IPS DF 6.9 (cell line): ENCODE measurements around the gene GLP1R.

Experiments used
- DNase-seq: peaks from one replicate; pipeline ENCODE4 v3.0.0-alpha.2; 2013; ENCODE audit warnings: low read depth, low spot score
- H3K27ac ChIP-seq: one replicate; pipeline ENCODE4 v1.5.1; 2013; ENCODE audit warnings: low read length, control low read depth
- H3K27me3 ChIP-seq: 2 replicates; pipeline ENCODE4 v1.6.1; 2013; ENCODE audit warnings: mild to moderate bottlenecking, low read length; ENCODE audit not compliant: control insufficient read depth, insufficient read depth
- H3K36me3 ChIP-seq: 2 replicates; pipeline ENCODE4 v1.6.1; 2013; ENCODE audit warnings: low read length; ENCODE audit not compliant: control insufficient read depth, insufficient read depth
- H3K4me1 ChIP-seq: 2 replicates; pipeline ENCODE4 v1.6.1; 2013; ENCODE audit warnings: low read length; ENCODE audit not compliant: control insufficient read depth, insufficient read depth
- H3K4me3 ChIP-seq: 2 replicates; pipeline ENCODE4 v1.5.1; 2013; ENCODE audit warnings: mild to moderate bottlenecking, low read length
- H3K9me3 ChIP-seq: 2 replicates; pipeline ENCODE4 v1.6.1; 2013; ENCODE audit warnings: low read length, inconsistent platforms; ENCODE audit not compliant: control insufficient read depth, insufficient read depth
- WGBS: extraction: QIAGEN DNeasy Blood & Tissue Kit; methylation state at CpG from one replicate; pipeline ENCODE4 v1.1.7; 2013; ENCODE audit warnings: mixed read lengths, missing lambda C conversion rate; ENCODE audit not compliant: insufficient read length, insufficient coverage; 5-methylcytosine and 5-hydroxymethylcytosine counted together

Gene GLP1R

DNA sequence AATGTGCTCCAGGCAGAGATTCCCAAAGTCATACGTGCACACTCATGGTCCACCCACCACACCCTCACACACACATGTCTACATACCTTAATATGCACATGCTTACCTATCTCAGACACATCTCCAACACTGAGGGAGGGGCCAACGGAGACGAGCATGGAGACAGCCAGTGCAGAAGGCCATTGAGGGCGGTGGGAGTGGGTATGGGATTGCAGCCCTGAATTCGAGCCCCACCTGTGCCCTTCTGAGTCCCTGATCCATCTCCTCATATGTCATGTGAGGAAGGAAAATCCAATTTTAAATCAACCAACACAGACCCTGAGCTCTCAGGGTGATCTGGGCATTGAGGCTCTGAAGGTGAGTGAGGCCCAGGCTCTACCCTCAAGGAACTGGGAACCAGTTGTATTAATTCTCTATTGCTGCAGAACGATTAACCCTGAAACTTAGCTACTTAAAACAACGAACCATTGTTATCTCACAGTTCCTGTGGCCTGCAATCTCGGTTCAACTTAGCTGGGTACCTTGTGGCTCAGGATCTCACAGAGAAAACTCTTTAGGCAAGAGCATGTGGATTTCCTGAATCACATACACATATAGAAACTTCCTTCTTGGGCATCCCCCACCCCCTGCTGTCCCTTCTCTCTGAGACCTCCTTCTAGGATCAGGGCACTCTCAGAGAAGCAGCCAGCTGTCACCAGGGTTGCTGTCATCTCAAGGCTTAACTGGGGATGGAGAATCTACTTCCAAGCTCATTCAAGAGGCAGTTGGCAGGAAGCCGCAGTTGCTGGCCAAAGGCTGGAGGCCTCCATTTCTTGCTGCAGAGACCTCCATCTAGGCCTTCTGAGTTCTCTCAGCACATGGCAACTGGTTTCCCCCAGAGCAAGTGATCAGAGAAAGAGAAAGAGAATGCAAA lies 28.3 kb downstream of the GLP1R start:
- Histone ChIP-seq H3K27me3 (no peaks in the 10 kb centered on the region), H3K4me3 (no peak overlapping the region), H3K9me3 (no peaks in the 10 kb centered on the region), H3K27ac (no peak overlapping the region), H3K4me1 (peaks cover 3% of the 10 kb centered on the region), H3K36me3 (no peaks in the 10 kb centered on the region)
- WGBS: no CpG with 5 or more reads among the region's 9 CpGs
- no peak for DNase-seq

DNA sequence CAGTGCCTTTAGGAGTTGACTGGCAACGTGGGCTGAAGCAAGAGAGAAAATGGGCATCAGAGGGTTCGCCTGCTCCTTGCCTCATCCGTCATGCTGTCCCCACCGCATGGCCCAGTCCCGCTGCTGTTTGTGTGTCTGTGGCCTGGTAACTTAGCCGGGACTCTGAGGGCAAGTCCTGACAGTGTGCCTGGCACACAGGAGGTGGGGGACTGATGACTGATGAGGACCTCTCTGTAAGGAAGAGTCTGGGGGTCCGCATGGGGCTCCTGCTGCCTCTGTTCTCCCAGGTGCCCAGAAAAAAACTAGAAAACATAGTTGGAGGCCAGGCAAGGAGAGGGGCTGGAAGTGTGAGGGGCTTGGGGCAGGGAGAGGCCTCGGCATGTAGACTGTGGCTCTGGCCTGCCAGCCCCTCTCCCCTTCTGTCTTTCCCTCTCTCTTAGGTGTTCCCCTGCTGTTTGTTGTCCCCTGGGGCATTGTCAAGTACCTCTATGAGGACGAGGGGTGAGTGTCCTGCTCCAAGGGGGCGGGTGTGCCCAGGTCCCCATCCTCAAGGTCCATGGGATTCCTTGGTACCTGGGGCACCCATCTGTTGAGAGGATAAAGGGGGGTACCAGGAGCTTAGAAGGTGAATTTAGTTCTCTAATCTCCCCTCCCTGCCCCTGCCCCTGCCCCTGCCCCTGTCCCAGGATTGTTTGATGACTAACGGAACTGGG lies 29.5 kb downstream of the GLP1R start:
- DNase-seq: no peak
- Histone ChIP-seq H3K4me1 (peaks cover 1% of the 10 kb centered on the region; the same call in 1 of the 2 replicates), H3K4me3 (no peak overlapping the region), H3K27ac (no peak overlapping the region), H3K9me3 (no peaks in the 10 kb centered on the region), H3K27me3 (no peaks in the 10 kb centered on the region), H3K36me3 (no peaks in the 10 kb centered on the region)
- WGBS: no CpG with 5 or more reads among the region's 11 CpGs

DNA sequence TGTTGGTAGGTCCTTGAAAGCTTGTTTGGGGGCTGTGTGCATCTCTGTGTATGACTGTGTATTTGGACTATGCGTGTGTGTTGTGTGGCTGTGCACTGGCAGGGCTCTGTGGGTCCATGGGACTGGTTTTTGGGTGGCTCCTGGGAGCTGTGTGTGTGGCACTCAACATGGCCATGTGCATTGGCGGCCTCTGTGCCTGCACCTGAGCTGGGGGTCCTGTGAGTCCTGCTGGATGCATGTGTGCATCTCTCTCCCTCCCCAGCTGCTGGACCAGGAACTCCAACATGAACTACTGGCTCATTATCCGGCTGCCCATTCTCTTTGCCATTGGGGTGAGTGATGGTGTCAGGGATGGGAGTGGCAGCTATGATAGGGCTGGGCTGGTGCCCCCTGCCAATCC lies 30.1 kb downstream of the GLP1R start:
- Histone ChIP-seq H3K4me1 (peaks cover 1% of the 10 kb centered on the region; the same call in 1 of the 2 replicates), H3K9me3 (no peaks in the 10 kb centered on the region), H3K27ac (no peak overlapping the region), H3K4me3 (no peak overlapping the region), H3K27me3 (no peaks in the 10 kb centered on the region), H3K36me3 (no peaks in the 10 kb centered on the region)
- no CpG with 5 or more reads among the region's 3 CpGs for WGBS
- no peak for DNase-seq

DNA sequence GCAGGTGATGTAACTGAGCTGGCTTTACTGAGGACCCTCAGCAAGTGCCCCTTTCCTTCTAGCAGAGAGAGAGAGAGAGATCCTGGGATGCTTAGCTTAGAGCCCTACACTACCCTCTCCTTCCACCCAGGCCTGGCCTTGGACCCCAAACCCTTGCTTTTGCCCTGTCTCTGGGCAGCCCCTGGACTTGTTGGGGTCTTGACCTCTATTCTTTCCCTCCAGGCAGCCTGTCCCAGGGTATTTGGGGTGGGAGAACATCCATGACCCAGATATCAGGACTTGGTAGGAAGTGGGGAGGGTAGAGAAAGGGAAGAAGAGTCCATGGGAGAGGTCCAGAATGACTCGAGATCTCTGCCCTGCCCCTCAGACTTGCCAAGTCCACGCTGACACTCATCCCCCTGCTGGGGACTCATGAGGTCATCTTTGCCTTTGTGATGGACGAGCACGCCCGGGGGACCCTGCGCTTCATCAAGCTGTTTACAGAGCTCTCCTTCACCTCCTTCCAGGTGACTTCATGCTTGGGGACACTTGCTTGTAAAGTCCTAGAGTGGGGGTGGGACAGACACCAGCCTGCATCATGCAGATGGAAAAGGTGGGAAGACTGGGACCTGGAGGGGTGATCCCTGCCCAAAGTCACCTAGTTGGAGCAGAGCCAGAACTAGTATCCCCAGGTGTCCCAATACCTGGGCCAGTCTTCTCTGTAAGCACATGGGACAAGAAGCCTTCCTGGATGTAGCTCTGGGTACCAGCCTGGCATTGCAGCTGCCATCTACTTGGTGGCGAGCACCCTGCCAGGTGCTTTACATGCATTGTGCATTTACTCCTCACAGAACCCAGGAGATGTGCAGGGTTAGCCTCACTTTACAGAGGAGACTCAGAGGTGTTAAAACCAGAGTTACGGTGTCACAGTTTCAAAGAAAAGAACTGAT lies 30.9 kb downstream of the GLP1R start:
- no peak for DNase-seq
- H3K27me3 ChIP-seq: no peaks in the 10 kb centered on the region
- WGBS: no CpG with 5 or more reads among the region's 8 CpGs
- no peaks in the 10 kb centered on the region for H3K4me1 ChIP-seq
- H3K9me3 ChIP-seq: no peaks in the 10 kb centered on the region
- H3K4me3 ChIP-seq: no peak overlapping the region
- H3K36me3 ChIP-seq: no peaks in the 10 kb centered on the region
- H3K27ac ChIP-seq: no peak overlapping the region

DNA sequence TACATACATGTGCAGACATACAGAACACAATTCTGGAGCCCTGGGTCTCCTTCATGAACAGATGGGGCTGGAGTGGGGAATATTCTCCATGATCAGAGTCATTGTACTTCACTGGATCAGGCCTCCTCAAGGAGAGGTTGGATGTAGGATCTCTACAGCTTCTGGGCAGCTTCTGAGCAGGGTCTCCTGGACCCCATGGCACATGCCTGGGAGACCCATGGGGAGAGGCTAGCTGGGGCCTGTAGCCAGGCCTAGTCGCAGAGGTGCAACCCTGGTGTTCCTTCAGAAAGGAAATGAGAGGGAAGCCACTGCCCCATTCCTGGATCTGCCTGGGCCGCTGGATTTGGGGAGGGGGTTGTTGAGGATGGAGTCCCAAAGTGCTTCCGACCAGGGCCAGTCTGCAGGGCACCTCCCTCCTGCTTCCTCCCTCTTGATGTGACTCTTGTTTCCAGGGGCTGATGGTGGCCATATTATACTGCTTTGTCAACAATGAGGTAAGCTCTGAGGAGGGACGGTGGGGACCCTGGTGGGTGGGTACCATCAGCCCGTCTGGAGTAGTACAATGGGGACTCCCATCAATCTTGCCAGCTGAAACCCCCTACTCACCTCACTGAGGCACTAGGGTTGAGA lies 31.8 kb downstream of the GLP1R start:
- no peak for DNase-seq
- WGBS: no CpG with 5 or more reads among the region's 5 CpGs
- peaks cover 2% of the 10 kb centered on the region; the same call in 1 of the 2 replicates for H3K4me1 ChIP-seq
- H3K4me3 ChIP-seq: no peak overlapping the region
- no peak overlapping the region for H3K27ac ChIP-seq
- no peaks in the 10 kb centered on the region for H3K27me3 ChIP-seq
- H3K36me3 ChIP-seq: no peaks in the 10 kb centered on the region
- H3K9me3 ChIP-seq: no peaks in the 10 kb centered on the region

DNA sequence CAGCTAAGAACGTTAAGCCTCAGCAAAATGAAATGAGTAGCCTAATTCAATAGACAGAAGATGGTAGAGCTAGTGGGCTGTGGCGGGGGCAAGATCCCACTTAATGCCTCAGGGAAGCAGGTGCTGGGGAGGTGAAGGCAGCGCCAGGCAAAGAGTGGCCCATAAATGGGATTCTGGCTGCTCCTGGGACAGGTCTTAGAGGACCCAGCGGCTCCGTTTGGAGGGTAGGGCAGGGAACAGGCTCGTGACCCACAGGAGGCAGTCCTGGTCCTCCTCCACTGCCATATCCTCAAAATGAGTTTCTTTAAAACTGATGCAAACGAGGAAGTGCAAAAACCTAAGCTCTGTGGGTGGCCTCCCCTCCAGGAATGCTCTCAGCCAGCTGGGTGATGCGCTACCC lies 33.7 kb downstream of the GLP1R start:
- H3K27me3 ChIP-seq: no peaks in the 10 kb centered on the region
- H3K36me3 ChIP-seq: no peaks in the 10 kb centered on the region
- no peak overlapping the region for H3K27ac ChIP-seq
- H3K9me3 ChIP-seq: no peaks in the 10 kb centered on the region
- WGBS: no CpG with 5 or more reads among the region's 8 CpGs
- H3K4me1 ChIP-seq: peaks cover 2% of the 10 kb centered on the region; the same call in 1 of the 2 replicates
- no peak overlapping the region for H3K4me3 ChIP-seq
- no peak for DNase-seq

DNA sequence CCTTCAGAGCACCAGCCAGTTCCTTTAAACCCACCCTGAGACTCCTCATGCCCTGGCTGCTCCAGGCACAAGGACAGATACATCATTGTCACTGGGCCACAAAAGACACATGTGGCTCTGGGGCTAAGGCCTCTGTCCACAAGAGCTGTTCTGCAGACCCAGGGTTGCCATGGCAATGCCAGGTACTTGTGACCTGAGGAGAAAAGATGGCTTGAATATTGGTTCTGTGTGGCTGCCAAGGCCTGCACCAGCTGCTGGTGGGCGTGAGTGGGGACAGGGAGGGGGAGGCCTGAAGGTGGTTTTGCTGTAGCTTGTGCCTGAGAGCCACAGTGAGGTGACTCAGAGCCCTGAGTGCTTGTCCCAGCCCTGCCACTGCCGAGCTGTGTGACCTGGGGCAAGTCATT lies 34.7 kb downstream of the GLP1R start:
- no peak for DNase-seq
- WGBS: no CpG with 5 or more reads among the region's 2 CpGs
- Histone ChIP-seq H3K4me3 (no peak overlapping the region), H3K36me3 (no peaks in the 10 kb centered on the region), H3K27ac (no peak overlapping the region), H3K9me3 (no peaks in the 10 kb centered on the region), H3K27me3 (no peaks in the 10 kb centered on the region), H3K4me1 (peaks cover 2% of the 10 kb centered on the region; the same call in 1 of the 2 replicates)

DNA sequence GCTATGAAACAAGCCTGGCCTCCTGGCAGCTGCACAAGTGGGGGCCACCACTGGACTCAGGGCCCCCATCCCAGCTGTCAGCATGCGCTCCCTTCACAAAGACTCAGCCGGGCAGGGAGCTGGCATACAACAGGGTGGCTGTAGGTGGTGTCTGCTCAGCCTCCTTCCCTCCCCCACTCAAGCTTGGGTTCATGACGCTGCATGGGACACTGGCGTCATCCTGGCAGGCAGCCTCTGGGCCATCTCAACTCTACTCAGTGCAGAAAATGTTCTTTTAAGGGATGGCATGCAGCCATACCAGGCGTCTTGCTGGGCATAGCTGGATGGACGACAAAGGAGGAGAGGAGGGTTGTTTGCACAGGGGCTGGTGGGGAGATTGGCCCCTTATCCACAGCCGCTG lies 35.9 kb downstream of the GLP1R start:
- Histone ChIP-seq H3K4me1 (peaks cover 2% of the 10 kb centered on the region), H3K27ac (no peak overlapping the region), H3K4me3 (no peak overlapping the region), H3K36me3 (no peaks in the 10 kb centered on the region), H3K9me3 (no peaks in the 10 kb centered on the region), H3K27me3 (no peaks in the 10 kb centered on the region)
- no peak for DNase-seq
- no CpG with 5 or more reads among the region's 7 CpGs for WGBS

DNA sequence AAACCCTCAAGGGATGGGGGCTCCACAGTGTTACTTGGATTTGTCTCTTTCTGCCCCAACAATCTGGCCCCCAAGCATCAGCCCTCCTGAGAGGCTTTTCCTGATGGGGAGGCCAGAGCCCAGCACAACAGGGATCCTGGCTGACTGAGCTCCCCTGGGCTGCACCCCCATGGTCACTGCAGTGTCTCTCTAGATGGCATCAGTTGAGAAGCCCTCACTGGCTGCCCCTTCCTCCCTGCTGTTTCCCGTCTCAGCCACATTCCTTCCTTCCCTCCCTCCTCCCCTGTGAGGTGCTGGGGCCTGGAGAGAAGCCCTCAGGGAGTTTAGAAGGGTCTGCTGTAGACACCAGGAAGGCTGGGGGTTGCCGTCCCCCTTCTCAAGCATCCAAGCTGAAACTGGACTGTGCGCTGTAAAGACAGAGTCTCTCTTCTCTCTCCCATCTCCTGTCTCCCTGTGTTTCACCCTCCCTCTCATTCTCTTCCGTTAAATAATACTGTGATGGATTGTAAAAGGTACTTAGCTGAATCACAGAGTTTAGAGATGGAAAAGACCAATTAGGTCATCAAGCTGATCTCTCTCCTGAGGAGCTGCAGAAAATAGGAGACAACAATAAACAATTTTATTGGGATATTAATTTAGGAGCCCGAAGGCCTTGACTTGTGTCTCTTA lies 36.7 kb downstream of the GLP1R start:
- Histone ChIP-seq H3K27ac (no peak overlapping the region), H3K4me1 (peaks cover 2% of the 10 kb centered on the region), H3K9me3 (no peaks in the 10 kb centered on the region), H3K36me3 (no peaks in the 10 kb centered on the region), H3K27me3 (no peaks in the 10 kb centered on the region), H3K4me3 (no peak overlapping the region)
- DNase-seq: no peak
- no CpG with 5 or more reads among the region's 5 CpGs for WGBS
